Cardiac fibroblast (primary cell): ENCODE data around the gene SYDE2.

ENCODE experiments used
- DNase-seq, 2 donors: peaks; one replicate each; pipeline versions ENCODE4 v3.0.0 to v3.0.0-alpha.2; 2010; ENCODE audit warnings: low read depth in 2 of 2
- H3K4me3 ChIP-seq, 2 donors: replicated peaks in 1 of 2; 1 replicate in 1 of 2; 2 replicates in 1 of 2; pipeline ENCODE4 v1.5.1; 2011; ENCODE audit warnings: low read depth in 2 of 2, low read length in 2 of 2, mild to moderate bottlenecking in 2 of 2, moderate library complexity in 1 of 2
- CTCF ChIP-seq: IDR thresholded peaks from one replicate; pipeline ENCODE4 v1.5.1; 2011; ENCODE audit warnings: low read depth, mild to moderate bottlenecking, low read length, inconsistent platforms

SYDE2 gene

GRCh38 chr1:85128316-85128715 is 72.5 kb downstream of the SYDE2 start:
- no peak for TF ChIP-seq CTCF
- no peak overlapping the region for H3K4me3 ChIP-seq
- DNase-seq, result peak in 1 of 2 donors; percentile 33

DNA sequence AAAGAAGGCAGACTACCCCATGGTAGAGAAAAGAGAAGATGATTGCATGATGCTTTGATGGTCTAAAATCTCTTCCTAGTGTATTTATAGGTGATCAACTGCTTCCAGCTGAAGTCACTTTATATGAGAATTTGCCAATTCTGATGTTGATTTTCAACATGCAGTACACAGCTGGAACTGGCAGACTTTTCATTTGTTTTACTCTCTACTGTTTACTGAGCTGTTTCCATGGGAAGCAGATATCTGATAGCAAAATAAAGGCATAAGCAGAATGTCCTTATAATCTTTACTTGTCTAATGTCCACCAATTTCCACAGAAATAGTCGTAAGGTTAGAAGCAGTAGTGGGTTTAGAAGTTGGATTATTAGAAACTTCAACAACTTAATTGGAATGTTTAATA is 74.9 kb downstream of the SYDE2 start:
- no peak for TF ChIP-seq CTCF
- peak in 1 of 2 donors; percentile 7 for DNase-seq
- no peak overlapping the region for H3K4me3 ChIP-seq

- DNase-seq, result no peak
- TF ChIP-seq CTCF, result no peak
- no peak overlapping the region for H3K4me3 ChIP-seq
Observed at GRCh38 chr1:85124091-85124490, 76.7 kb downstream of the SYDE2 start.

DNA sequence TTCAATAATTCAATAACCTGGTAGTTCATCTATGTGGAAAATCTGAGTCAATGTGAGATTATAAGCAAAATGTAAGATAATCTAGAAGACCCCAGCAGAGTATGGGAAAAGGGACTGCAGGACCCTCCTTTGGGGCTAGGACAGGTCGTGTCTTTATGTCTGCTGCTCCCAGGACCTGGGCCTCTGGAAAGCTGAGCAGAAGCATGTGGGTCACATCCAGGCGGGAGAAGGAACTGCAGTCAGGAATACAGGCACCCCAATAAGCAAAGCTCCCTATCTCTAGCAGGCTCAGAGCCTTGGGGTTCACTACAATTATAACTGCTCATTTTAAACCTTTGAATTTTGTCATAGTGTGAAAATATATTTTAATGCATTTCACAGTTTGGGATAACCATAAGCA is 78.6 kb downstream of the SYDE2 start:
- DNase-seq, result no peak
- no peak overlapping the region for H3K4me3 ChIP-seq
- no peak for TF ChIP-seq CTCF

- peak in 1 of 2 donors; percentile 9 for DNase-seq
Observed at GRCh38 chr1:85121744-85122143, 79.1 kb downstream of the SYDE2 start.

DNA sequence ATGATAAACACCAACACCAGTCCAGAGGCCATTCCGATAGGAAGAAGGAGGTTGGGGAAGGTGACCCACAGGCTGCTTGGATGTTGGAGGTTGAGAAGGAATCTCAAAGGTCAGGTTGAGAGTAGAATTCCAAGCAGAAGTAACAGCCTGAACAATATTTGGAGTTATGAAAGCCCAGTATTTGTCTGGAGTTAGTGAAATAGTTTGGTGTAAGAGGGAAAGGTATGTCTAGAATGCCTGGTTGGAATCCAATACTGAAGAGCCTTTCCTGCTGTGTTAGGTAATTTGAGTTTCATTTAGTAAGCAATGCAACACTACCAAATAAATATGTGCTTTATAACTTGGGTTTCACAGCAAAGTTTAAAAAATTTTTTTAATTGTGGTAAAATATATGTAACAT is 82.1 kb downstream of the SYDE2 start:
- peak in 1 of 2 donors; percentile 7 for DNase-seq
- no peak for TF ChIP-seq CTCF
- no peak overlapping the region for H3K4me3 ChIP-seq

More at GRCh38 chr1:85121744-85122143, 79.1 kb downstream of the SYDE2 start:
- no peak for TF ChIP-seq CTCF
- H3K4me3 ChIP-seq, result no peak overlapping the region

GRCh38 chr1:85116856-85117255 is 84.0 kb downstream of the SYDE2 start:
- DNase-seq, result peak in 1 of 2 donors; percentile 16
- H3K4me3 ChIP-seq, result no peak overlapping the region
- no peak for TF ChIP-seq CTCF
